IMR-90 (cell line): ENCODE results near the gene AAK1. TPM values are rescaled to one million over a fixed set of nuclear protein-coding genes. Genes with fewer than 3 reads are reported as not detected.
A peak's percentile ranks its signal among the peaks of the same experiment; 100 is the strongest.

Source experiments
- ATAC-seq: fragments of 200-7000 bp; cut with Tn5 transposase; 2 replicates; pipeline ENCODE4 v1.9.1; 2020; ENCODE audit warnings: low read depth, mild to moderate bottlenecking, moderate library complexity
- BruUV-seq: library from RNA; stranded (reverse); fragments of 400-500 nt; replicated peaks from 2 replicates; lab custom pipeline; 2021; lab: Mats Ljungman, UMichigan
- CTCF ChIA-PET: fragments of 300-600 bp; formaldehyde crosslinking; extraction: SDS; loops from one replicate; lab custom pipeline; 2021; ENCODE audit warnings: antibody characterized with exemption; lab: Yijun Ruan, JAX
- POLR2A ChIA-PET: fragments of 300-600 bp; sonication (Branson Sonifier 250); formaldehyde crosslinking; loops from one replicate; lab custom pipeline; 2022; ENCODE audit warnings: antibody characterized with exemption; ENCODE audit not compliant: unreplicated experiment; lab: Charles Lee
- DNase-seq: peaks from one replicate; pipeline ENCODE4 v3.0.0; 2013
- H2AFZ ChIP-seq: replicated peaks from 2 replicates; pipeline ENCODE3; 2013; ENCODE audit warnings: low read length, mild to moderate bottlenecking; ENCODE audit not compliant: poor library complexity
- H2AK5ac ChIP-seq: 2 replicates; pipeline ENCODE4 v1.6.1; 2013; ENCODE audit warnings: low read depth, low read length, inconsistent platforms
- H2AK9ac ChIP-seq: replicated peaks from 2 replicates; pipeline ENCODE3; 2013; ENCODE audit warnings: mild to moderate bottlenecking, low read depth, low read length, moderate library complexity; ENCODE audit not compliant: poor library complexity
- H2BK120ac ChIP-seq: 2 replicates; pipeline ENCODE4 v1.6.1; 2013; ENCODE audit warnings: low read depth, low read length, inconsistent platforms
- H2BK15ac ChIP-seq: 3 replicates; pipeline ENCODE4 v1.6.1; 2013; ENCODE audit warnings: low read depth, low read length, inconsistent platforms
- H2BK20ac ChIP-seq: 2 replicates; pipeline ENCODE4 v1.6.1; 2013; ENCODE audit warnings: low read depth, mild to moderate bottlenecking, inconsistent platforms, low read length, moderate library complexity
- H2BK5ac ChIP-seq: 2 replicates; pipeline ENCODE4 v1.6.1; 2013; ENCODE audit warnings: mild to moderate bottlenecking, low read depth, low read length, inconsistent platforms; ENCODE audit not compliant: poor library complexity, severe bottlenecking
- H3K14ac ChIP-seq: replicated peaks from 2 replicates; pipeline ENCODE4 v1.6.1; 2013; ENCODE audit warnings: low read depth, low read length, inconsistent platforms
- H3K18ac ChIP-seq: 2 replicates; pipeline ENCODE4 v1.6.1; 2013; ENCODE audit warnings: low read depth, low read length, control low read depth
- H3K23ac ChIP-seq: 2 replicates; pipeline ENCODE4 v1.6.1; 2013; ENCODE audit warnings: low read depth, low read length, inconsistent platforms
- H3K27ac ChIP-seq: 2 replicates; pipeline ENCODE4 v1.5.1; 2013; ENCODE audit warnings: mild to moderate bottlenecking, control low read depth, low read length; ENCODE audit not compliant: insufficient read depth
- H3K27me3 ChIP-seq: 2 replicates; pipeline ENCODE4 v1.6.1; 2013; ENCODE audit warnings: low read length; ENCODE audit not compliant: control insufficient read depth, insufficient read depth
- H3K36me3 ChIP-seq: 2 replicates; pipeline ENCODE4 v1.6.1; 2013; ENCODE audit warnings: low read length, mixed read lengths; ENCODE audit not compliant: control insufficient read depth, insufficient read depth
- H3K4ac ChIP-seq: 2 replicates; pipeline ENCODE4 v1.6.1; 2013; ENCODE audit warnings: low read depth, low read length, inconsistent platforms
- H3K4me1 ChIP-seq: 2 replicates; pipeline ENCODE4 v1.6.1; 2013; ENCODE audit warnings: low read length, mixed read lengths; ENCODE audit not compliant: control insufficient read depth, insufficient read depth
- H3K4me2 ChIP-seq: 2 replicates; pipeline ENCODE4 v1.6.1; 2013; ENCODE audit warnings: low read depth, mild to moderate bottlenecking, control low read depth, low read length, moderate library complexity
- H3K4me3 ChIP-seq: 2 replicates; pipeline ENCODE4 v1.5.1; 2013; ENCODE audit warnings: low read depth, mild to moderate bottlenecking, control low read depth, low read length, moderate library complexity; ENCODE audit not compliant: insufficient read depth
- H3K56ac ChIP-seq: 2 replicates; pipeline ENCODE4 v1.6.1; 2013; ENCODE audit warnings: low read length, inconsistent platforms; ENCODE audit not compliant: insufficient read depth; ENCODE audit errors: extremely low read depth
- H3K79me1 ChIP-seq, 2 experiments: 2 replicates each; pipeline ENCODE4 v1.6.1; 2013; ENCODE audit warnings: low read length in 2 of 2, inconsistent platforms in 1 of 2, low read depth in 1 of 2
- H3K9ac ChIP-seq: 2 replicates; pipeline ENCODE4 v1.6.1; 2013; ENCODE audit warnings: low read depth, low read length, control low read depth
- H3K9me1 ChIP-seq: 2 replicates; pipeline ENCODE4 v1.6.1; 2013; ENCODE audit warnings: low read length, inconsistent platforms; ENCODE audit not compliant: insufficient read depth
- H3K9me3 ChIP-seq: 2 replicates; pipeline ENCODE4 v1.6.1; 2013; ENCODE audit warnings: low read length; ENCODE audit not compliant: control insufficient read depth, insufficient read depth
- H4K20me1 ChIP-seq: 2 replicates; pipeline ENCODE4 v1.6.1; 2013; ENCODE audit warnings: low read length, inconsistent platforms; ENCODE audit not compliant: insufficient read depth
- H4K5ac ChIP-seq: 2 replicates; pipeline ENCODE4 v1.6.1; 2013; ENCODE audit warnings: mild to moderate bottlenecking, low read depth, low read length, control low read depth
- H4K8ac ChIP-seq, 2 experiments: 2 replicates each; pipeline ENCODE4 v1.6.1; 2013; ENCODE audit warnings: low read depth in 2 of 2, low read length in 2 of 2, control low read depth in 1 of 2, inconsistent platforms in 1 of 2
- H4K91ac ChIP-seq: 2 replicates; pipeline ENCODE4 v1.6.1; 2013; ENCODE audit warnings: low read depth, low read length, inconsistent platforms; ENCODE audit not compliant: insufficient read depth
- CEBPB ChIP-seq: IDR thresholded peaks from 2 replicates; pipeline ENCODE4 v1.6.1; 2012; ENCODE audit warnings: low read depth, low read length, improper control_type of control experiment
- MAFK ChIP-seq: IDR thresholded peaks from 2 replicates; pipeline ENCODE4 v1.6.1; 2012; ENCODE audit warnings: low read depth, low read length, improper control_type of control experiment
- MXI1 ChIP-seq: IDR thresholded peaks from 2 replicates; pipeline ENCODE4 v1.6.1; 2012; ENCODE audit warnings: low read depth, mild to moderate bottlenecking, low read length, moderate library complexity, borderline replicate concordance
- NFE2L2 ChIP-seq: fragments of 150-350 bp; IDR thresholded peaks from 2 replicates; pipeline ENCODE4 v1.6.1; 2016; ENCODE audit warnings: low read depth, mild to moderate bottlenecking, low read length
- RCOR1 ChIP-seq: IDR thresholded peaks from 2 replicates; pipeline ENCODE4 v1.6.1; 2012; ENCODE audit warnings: mild to moderate bottlenecking, low read length, improper control_type of control experiment; ENCODE audit not compliant: insufficient replicate concordance
- whole genome bisulfite sequencing, 2 experiments: methylation state at CpG; one replicate each; pipeline versions ENCODE4 v1.1.5 to v1.1.7; 2013; ENCODE audit warnings: missing lambda C conversion rate in 2 of 2; ENCODE audit not compliant: insufficient read length in 1 of 2; ENCODE audit errors: extremely low coverage in 2 of 2; 5-methylcytosine and 5-hydroxymethylcytosine counted together
- dilution Hi-C: fragments of 300-500 bp; cut with HindIII; formaldehyde crosslinking; loops from one replicate; pipeline ENCODE4 v1.14.3; 2018; ENCODE audit warnings: low sequenced_read_pairs; ENCODE audit not compliant: unreplicated experiment
- in situ Hi-C: fragments of 300-500 bp; cut with MboI; formaldehyde crosslinking; loops from 3 replicates; pipeline ENCODE4 v1.14.3; 2019; ENCODE audit warnings: low sequenced_read_pairs, inconsistent platforms, mixed read lengths
- intact Hi-C: fragments of 100-400 bp; cut with micrococcal nuclease; formaldehyde crosslinking; loops from 2 replicates; pipeline ENCODE4 v1.10.0; 2022
- polyA plus RNA-seq, 3 experiments: library from polyadenylated mRNA; depleted of rRNA; stranded (reverse); fragments of >200 nt; gene quantifications; 2 replicates each; pipeline ENCODE4 v1.2.3, GENCODE V29; 2012; ENCODE audit warnings: low replicate concordance in 1 of 3
- total RNA-seq: library from RNA; depleted of rRNA; stranded (reverse); fragments of >200 nt; gene quantifications from 2 replicates; pipeline ENCODE4 v1.2.3, GENCODE V29; 2012
- TF ChIP-seq, protein P1 (sequence below): fragments of 150-350 bp; IDR thresholded peaks from 2 replicates; pipeline ENCODE4 v1.6.1; 2017; ENCODE audit warnings: mild to moderate bottlenecking, antibody characterized with exemption, low read length, low read depth

The AAK1 gene
- total and polyA plus RNA-seq, 2 of the 4 experiments (the other 2 are of a cell fraction) = 21.9 to 26.5 TPM

DNA sequence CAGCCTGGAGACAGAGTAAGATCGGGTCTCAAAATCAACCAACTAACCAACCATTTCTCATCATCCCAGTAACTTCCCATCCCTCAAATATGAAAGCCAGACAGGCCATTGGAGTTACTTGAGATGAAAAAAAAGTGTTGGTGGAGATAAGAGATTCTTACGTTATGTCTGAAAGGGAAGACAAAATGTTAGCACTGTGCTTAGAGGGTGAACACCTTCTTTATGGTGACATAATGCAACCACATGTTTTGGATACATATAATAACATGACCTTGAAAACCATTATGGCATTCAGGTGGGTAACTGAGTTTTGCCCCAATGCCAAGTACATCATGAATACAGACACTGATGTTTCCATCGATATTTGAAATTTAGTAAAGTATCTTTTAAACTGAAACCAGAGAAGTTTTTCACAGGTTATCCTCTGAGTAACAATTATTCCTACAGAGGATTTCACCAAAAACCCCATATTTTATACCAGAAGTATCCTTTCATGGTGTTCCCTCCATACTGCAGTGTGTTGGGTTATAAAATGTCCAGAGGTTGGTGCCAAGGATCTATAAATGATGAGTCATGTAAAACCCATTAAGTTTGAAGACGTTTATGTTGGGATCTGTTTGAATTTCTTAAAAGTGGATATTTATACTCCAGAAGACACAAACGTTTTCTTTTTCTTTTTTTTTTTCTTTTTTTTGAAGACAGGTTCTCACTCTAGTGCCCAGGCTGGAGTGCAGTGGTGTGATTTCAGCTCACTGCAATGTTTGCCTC, 45.5 kb downstream of the AAK1 start:
- no peak for ATAC-seq
- H2BK20ac ChIP-seq = no peak overlapping the region
- no peak overlapping the region for H3K23ac ChIP-seq
- H3K4me3 ChIP-seq = no peak overlapping the region
- no peaks in the 10 kb centered on the region for H3K9me3 ChIP-seq
- no peak overlapping the region for H2BK120ac ChIP-seq
- H3K9me1 ChIP-seq = peaks cover 7% of the 10 kb centered on the region
- H4K5ac ChIP-seq = no peak overlapping the region
- no peaks in the 10 kb centered on the region for H3K27me3 ChIP-seq
- peaks cover 7% of the 10 kb centered on the region for H3K4me1 ChIP-seq
- no peak overlapping the region for H3K14ac ChIP-seq
- ChIA-PET CTCF (interaction anchor here (0.5 kb wide), 1 partner anchor 46 kb away, joined by 3 read pairs; no protein-coding TSS in a partner anchor), POLR2A (no interaction called here)
- peaks cover 47% of the 10 kb centered on the region for H4K20me1 ChIP-seq
- H3K4me2 ChIP-seq = no peak overlapping the region
- H3K4ac ChIP-seq = no peak overlapping the region
- intact Hi-C loops (no loop called here), in situ Hi-C loops (no loop called here), dilution Hi-C loops (no loop called here)
- H2BK5ac ChIP-seq = no peak overlapping the region
- no peak overlapping the region for H2AFZ ChIP-seq
- no peak overlapping the region for H3K27ac ChIP-seq
- no peak overlapping the region for H3K9ac ChIP-seq
- no peak overlapping the region for H4K91ac ChIP-seq
- no peak overlapping the region for H2BK15ac ChIP-seq
- WGBS, 2 experiments = no CpG with 5 or more reads among the region's 5 CpGs
- H3K56ac ChIP-seq = no peak overlapping the region
- DNase-seq = no peak
- H2AK9ac ChIP-seq = no peak overlapping the region
- no peak overlapping the region for H2AK5ac ChIP-seq
- H4K8ac ChIP-seq = no peak overlapping the region
- no peak overlapping the region for H3K18ac ChIP-seq
- BruUV-seq = no TSS peak
- peaks cover 50 to 82% of the 10 kb centered on the region in 2 experiments for H3K79me1 ChIP-seq
- TF ChIP-seq RCOR1 (no peak), CEBPB (no peak), MAFK (peak; percentile 82), NFE2L2 (peak; percentile 84), MXI1 (no peak)
- TF ChIP-seq, protein P1, sequence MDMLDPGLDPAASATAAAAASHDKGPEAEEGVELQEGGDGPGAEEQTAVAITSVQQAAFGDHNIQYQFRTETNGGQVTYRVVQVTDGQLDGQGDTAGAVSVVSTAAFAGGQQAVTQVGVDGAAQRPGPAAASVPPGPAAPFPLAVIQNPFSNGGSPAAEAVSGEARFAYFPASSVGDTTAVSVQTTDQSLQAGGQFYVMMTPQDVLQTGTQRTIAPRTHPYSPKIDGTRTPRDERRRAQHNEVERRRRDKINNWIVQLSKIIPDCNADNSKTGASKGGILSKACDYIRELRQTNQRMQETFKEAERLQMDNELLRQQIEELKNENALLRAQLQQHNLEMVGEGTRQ = no peak
- peaks cover 3% of the 10 kb centered on the region; the same call in 1 of the 2 replicates for H3K36me3 ChIP-seq
